DOHH2 (cell line): Measurements from ENCODE around the gene HID1.
"Not testable (repeated sequence)": the region's sequence is repeated elsewhere in the genome, so short reads cannot be mapped to it uniquely, and the experiment has no call there.

Experiments
- H3F3A ChIP-seq: fragments of 200-600 bp; sonication (generic), shearing (Covaris generic); 2 replicates; pipeline ENCODE4 v1.6.0; 2016; ENCODE audit warnings: antibody characterized with exemption, mild to moderate bottlenecking; ENCODE audit not compliant: control insufficient read depth, insufficient read depth
- H3K27ac ChIP-seq: fragments of 200-600 bp; sonication (generic); 2 replicates; pipeline ENCODE4 v1.5.1; 2014; ENCODE audit warnings: low read depth, mild to moderate bottlenecking, low read length, moderate library complexity
- H3K27me3 ChIP-seq: fragments of 200-600 bp; sonication (generic); 2 replicates; pipeline ENCODE4 v1.6.1; 2014; ENCODE audit warnings: mild to moderate bottlenecking, low read length, mixed read lengths; ENCODE audit not compliant: control insufficient read depth
- H3K36me3 ChIP-seq: fragments of 200-600 bp; sonication (generic); 2 replicates; pipeline ENCODE4 v1.6.1; 2014; ENCODE audit warnings: mild to moderate bottlenecking, low read length, moderate library complexity, mixed read lengths; ENCODE audit not compliant: control insufficient read depth
- H3K4me1 ChIP-seq: fragments of 200-600 bp; sonication (generic); 2 replicates; pipeline ENCODE4 v1.6.1; 2014; ENCODE audit warnings: mild to moderate bottlenecking, low read length, mixed read lengths; ENCODE audit not compliant: control insufficient read depth
- H3K4me2 ChIP-seq: fragments of 200-600 bp; sonication (generic); 2 replicates; pipeline ENCODE4 v1.6.0; 2014; ENCODE audit warnings: mild to moderate bottlenecking, low read length, moderate library complexity
- H3K4me3 ChIP-seq: fragments of 200-600 bp; sonication (generic); 2 replicates; pipeline ENCODE4 v1.5.1; 2014; ENCODE audit warnings: mild to moderate bottlenecking, low read length, mixed read lengths
- H3K79me2 ChIP-seq: fragments of 200-600 bp; sonication (generic); 2 replicates; pipeline ENCODE4 v1.6.1; 2014; ENCODE audit warnings: mild to moderate bottlenecking, low read length, mixed read lengths; ENCODE audit not compliant: control insufficient read depth
- H3K9me2 ChIP-seq: fragments of 200-600 bp; sonication (generic); replicated peaks from 2 replicates; pipeline ENCODE4 v1.6.1; 2014; ENCODE audit warnings: mild to moderate bottlenecking, low read length, mixed read lengths; ENCODE audit not compliant: control insufficient read depth
- H3K9me3 ChIP-seq: fragments of 200-600 bp; sonication (generic); 2 replicates; pipeline ENCODE4 v1.6.1; 2014; ENCODE audit warnings: antibody characterized with exemption, low read length, mixed read lengths; ENCODE audit not compliant: control insufficient read depth, insufficient read depth
- H4K20me1 ChIP-seq: fragments of 200-600 bp; sonication (generic); 2 replicates; pipeline ENCODE4 v1.6.0; 2014; ENCODE audit warnings: low read depth, mild to moderate bottlenecking, antibody characterized with exemption, low read length, moderate library complexity; ENCODE audit not compliant: control insufficient read depth, insufficient read depth
- CTCF ChIP-seq: fragments of 200-600 bp; sonication (generic); IDR thresholded peaks from one replicate; pipeline ENCODE4 v1.5.1; 2014; ENCODE audit warnings: antibody characterized with exemption, mild to moderate bottlenecking, low read depth, low read length; ENCODE audit not compliant: poor library complexity, severe bottlenecking
- EZH2phosphoT487 ChIP-seq: fragments of 200-600 bp; sonication (generic); IDR thresholded peaks from 2 replicates; pipeline ENCODE4 v1.6.1; 2017; ENCODE audit warnings: borderline replicate concordance, mild to moderate bottlenecking, antibody characterized with exemption, low read length, moderate library complexity, mixed read lengths

HID1 gene

DNA sequence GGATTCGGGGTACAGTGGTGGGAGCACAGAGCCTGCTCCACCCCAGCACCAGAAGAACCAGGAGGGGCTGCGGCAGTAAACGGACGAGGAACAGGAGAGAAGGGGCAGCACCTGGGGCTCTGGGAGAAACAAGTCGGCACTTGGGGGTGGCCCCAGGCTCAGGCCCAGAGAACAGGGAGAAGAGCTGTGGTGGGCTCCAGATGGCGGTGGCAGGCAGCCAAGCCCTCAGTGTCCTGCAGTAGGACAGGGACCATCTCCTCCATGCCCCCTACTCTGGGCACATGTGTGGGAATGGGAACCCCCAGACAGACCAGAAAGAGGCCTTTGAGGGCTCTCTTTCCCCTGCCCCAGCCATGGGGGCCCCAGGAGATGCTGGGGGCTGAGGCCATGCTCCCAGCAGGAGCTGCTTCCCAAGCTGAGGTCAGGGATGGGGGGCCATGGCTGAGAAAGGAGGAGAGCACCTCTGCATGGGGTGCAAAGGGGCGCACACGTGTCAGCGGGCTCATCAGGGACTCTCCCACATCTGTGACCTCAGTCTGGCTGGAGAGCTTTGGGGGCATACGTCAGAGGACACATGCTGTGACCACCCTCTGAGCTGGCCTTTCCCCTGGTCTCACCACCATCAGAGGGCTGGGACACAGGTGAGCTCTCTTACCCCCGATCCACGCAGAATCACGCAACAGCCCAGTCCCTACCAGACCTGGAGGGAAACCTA, 56.3 kb downstream of the HID1 start:
- H3K4me1 ChIP-seq, result no peaks in the 10 kb centered on the region
- H3F3A ChIP-seq, result no peaks in the 10 kb centered on the region
- H3K9me2 ChIP-seq, result no peaks in the 10 kb centered on the region
- peaks cover 6% of the 10 kb centered on the region for H3K27me3 ChIP-seq
- no peaks in the 10 kb centered on the region for H3K9me3 ChIP-seq
- no peaks in the 10 kb centered on the region for H3K79me2 ChIP-seq
- no peak overlapping the region for H3K4me3 ChIP-seq
- H3K27ac ChIP-seq, result no peak overlapping the region
- no peaks in the 10 kb centered on the region for H3K36me3 ChIP-seq
- H4K20me1 ChIP-seq, result no peaks in the 10 kb centered on the region
- TF ChIP-seq EZH2phosphoT487, result no peak
- no peak for TF ChIP-seq CTCF
- H3K4me2 ChIP-seq, result no peak overlapping the region

GRCh38 chr17:74911423-74911822, 61.1 kb downstream of the HID1 start:
- H3F3A ChIP-seq, H3K4me1 ChIP-seq, H4K20me1 ChIP-seq, H3K4me2 ChIP-seq, H3K9me3 ChIP-seq, H3K27ac ChIP-seq, H3K27me3 ChIP-seq, H3K36me3 ChIP-seq, H3K79me2 ChIP-seq, H3K9me2 ChIP-seq, H3K4me3 ChIP-seq: not testable (repeated sequence)

DNA sequence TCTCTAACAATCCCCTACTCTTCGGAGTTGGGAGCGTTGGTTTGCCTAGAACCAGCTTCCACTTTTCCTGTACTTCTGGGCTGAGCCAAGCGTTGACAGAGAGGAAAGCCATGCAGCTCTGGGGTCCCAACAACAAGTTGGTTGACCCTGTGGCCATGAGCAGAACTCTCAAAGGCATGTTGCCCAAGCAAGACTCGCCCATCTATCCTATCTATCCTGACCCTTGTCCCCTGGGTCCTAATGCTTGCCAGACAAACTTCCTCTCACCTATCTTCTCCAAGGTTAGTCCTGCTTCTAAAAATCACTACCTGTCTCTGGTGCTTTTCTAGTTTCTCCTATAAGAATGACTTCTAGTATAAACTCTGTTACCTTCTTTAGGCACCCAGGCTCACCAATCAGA, 63.5 kb downstream of the HID1 start:
- not testable (repeated sequence) for H3F3A ChIP-seq, H3K9me2 ChIP-seq, H3K4me2 ChIP-seq, H3K4me1 ChIP-seq, H3K36me3 ChIP-seq, H3K27me3 ChIP-seq, H4K20me1 ChIP-seq, H3K9me3 ChIP-seq, H3K27ac ChIP-seq, H3K79me2 ChIP-seq, H3K4me3 ChIP-seq

GRCh38 chr17:74907012-74907411, 65.5 kb downstream of the HID1 start:
- Histone ChIP-seq H3K79me2 (no peaks in the 10 kb centered on the region), H3K36me3 (no peaks in the 10 kb centered on the region)

DNA sequence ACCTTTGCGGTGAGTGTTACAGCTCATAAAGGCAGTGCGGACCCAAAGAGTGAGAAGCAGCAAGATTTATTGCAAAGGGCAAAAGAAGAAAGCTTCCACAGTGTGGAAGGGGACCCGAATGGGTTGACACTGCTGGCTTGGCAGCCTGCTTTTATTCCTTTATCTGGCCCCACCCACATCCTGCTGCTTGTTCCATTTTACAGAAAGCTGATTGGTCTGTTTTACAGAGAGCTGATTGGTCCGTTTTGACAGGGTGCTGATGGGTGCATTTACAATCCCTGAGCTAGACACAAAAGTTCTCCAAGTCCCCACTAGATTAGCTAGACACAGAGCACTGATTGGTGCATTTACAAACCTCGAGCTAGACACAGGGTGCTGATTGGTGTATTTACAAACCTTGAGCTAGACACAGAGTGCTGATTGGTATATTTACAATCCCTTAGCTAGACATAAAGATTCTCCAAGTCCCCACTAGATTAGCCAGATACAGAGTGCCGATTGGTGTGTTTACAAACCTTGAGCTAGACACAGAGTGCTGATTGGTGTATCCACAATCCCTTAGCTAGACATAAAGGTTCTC, 66.3 kb downstream of the HID1 start:
- not testable (repeated sequence) for H3F3A ChIP-seq, H3K4me1 ChIP-seq, H3K4me3 ChIP-seq, H4K20me1 ChIP-seq, H3K79me2 ChIP-seq, H3K9me2 ChIP-seq, H3K27me3 ChIP-seq, H3K27ac ChIP-seq, H3K36me3 ChIP-seq, H3K9me3 ChIP-seq, H3K4me2 ChIP-seq

More at GRCh38 chr17:74907012-74907411, 65.5 kb downstream of the HID1 start:
- no peaks in the 10 kb centered on the region for H3K4me1 ChIP-seq
- H3K9me3 ChIP-seq, result no peaks in the 10 kb centered on the region
- H3K9me2 ChIP-seq, result no peaks in the 10 kb centered on the region
- TF ChIP-seq CTCF, result no peak
- no peak for TF ChIP-seq EZH2phosphoT487
- no peaks in the 10 kb centered on the region for H4K20me1 ChIP-seq
- H3K27ac ChIP-seq, result no peak overlapping the region
- H3F3A ChIP-seq, result no peaks in the 10 kb centered on the region
- no peaks in the 10 kb centered on the region for H3K27me3 ChIP-seq
- no peak overlapping the region for H3K4me3 ChIP-seq
- H3K4me2 ChIP-seq, result no peak overlapping the region
